Dermis microvascular lymphatic vessel endothelial cell (primary cell): ENCODE measurements around the gene EGR4. TPM values are rescaled to one million over a fixed set of nuclear protein-coding genes. Genes with fewer than 3 reads are reported as not detected.

Source experiments
- DNase-seq, 2 donors: peaks; one replicate each; pipeline versions ENCODE4 v3.0.0 to v3.0.0-alpha.2; 2010; ENCODE audit warnings: low read depth in 2 of 2
- total RNA-seq: library from RNA; depleted of rRNA; stranded (reverse); fragments of >200 nt; gene quantifications from 2 replicates; pipeline ENCODE4 v1.2.1, GENCODE V29; 2014

EGR4 gene
- total RNA-seq = not detected in 2 replicates

- DNase-seq = peak; percentile 45 to 66
Measured at GRCh38 chr2:73293534-73294171, at the start of gene EGR4. Gene EGR4 (minus strand): TSS chr2:73293548. CDS start chr2:73293317, 231 bp downstream.

- no peak for DNase-seq
Measured at GRCh38 chr2:73341039-73341438, 47.7 kb upstream of the EGR4 start.

GRCh38 chr2:73339201-73339600, 45.9 kb upstream of the EGR4 start:
- DNase-seq = no peak

DNA sequence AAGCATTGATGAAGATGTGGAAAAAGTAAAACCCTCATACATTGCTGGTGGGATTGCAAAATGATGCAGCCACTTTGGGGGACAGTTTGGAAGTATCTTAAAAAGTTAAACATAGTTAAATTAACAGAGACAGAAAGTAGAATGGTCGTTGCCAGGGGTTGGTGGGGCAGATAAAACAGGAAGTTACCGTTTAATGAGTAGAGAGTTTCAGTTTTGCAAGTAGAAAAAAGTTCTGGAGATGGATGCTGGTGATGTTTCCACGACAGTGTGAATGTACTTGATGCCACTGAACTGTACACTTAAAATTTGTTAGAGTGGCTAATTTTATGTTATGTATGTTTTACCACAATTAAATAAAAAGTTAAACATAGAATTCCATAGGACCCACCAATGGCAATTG, 44.5 kb upstream of the EGR4 start:
- no peak for DNase-seq

GRCh38 chr2:73334620-73335019, 41.3 kb upstream of the EGR4 start:
- DNase-seq = no peak

GRCh38 chr2:73334045-73334444, 40.7 kb upstream of the EGR4 start:
- DNase-seq = no peak

DNA sequence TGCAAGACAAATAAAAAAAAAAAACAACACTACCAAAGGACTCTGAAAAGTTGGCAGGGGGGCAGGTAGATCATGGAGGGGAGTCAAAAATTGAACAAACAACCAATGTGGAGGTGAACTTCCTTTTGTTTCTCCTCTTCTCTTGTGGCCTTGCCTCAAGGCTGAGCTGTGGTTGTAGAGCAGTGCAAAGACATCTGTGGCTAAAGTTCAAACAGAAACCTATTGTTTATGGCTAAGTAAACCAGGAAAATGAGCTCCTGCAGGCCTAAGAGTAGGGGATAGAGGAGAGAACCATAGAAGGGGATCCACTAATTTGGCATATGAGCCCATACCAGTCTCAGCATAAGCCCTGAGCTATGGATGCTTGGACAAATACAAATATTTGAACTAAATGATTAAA, 40.2 kb upstream of the EGR4 start:
- DNase-seq = no peak

DNA sequence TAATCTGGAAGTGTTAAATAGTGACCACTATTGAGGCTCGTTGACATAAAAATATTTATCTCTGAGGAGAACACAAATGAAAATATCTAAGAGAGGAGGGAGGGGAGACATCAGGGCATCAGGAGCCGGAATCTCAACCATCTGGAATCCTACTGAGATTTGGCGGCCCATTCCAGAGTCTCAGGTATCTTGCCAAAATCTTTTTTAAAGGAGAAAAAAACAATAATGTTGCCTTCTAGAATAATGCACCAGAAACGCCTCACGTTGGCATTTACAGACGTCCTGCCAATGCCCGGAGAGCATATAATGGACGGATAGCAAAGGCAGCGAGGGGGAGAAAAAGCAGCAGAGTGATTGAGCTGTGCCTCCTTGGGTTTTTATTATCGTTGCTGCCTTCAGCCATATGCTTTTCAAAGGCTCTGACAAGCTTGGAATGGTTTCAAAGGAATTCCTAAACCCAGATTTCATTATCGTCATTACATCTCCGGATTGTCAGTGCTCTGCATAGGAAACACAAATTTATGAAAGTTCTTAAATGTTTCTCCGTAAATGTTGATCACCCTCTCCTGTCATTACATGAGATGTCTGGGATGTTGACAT, 30.9 kb upstream of the EGR4 start:
- DNase-seq = no peak

DNA sequence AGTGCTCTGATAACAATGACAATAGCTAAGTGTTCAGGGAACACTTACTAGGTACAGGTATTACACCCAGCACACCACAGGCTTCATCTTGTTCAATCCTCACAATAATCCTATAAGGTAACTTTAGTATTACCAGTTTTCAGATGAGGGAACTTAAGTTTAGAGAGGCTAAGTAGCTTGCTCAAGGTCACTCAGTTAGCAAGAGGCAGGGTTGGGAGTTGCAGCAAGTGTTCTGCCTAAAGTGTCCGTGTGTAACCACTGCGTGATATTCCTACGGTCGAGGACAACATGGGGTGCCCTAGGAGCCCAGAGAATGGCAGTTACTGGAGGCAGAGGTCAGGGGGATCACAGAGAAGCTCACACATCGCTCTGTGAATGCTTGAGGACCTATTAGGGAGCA, 30.2 kb upstream of the EGR4 start:
- no peak for DNase-seq

- no peak for DNase-seq
Measured at GRCh38 chr2:73314441-73314840, 21.1 kb upstream of the EGR4 start.

DNA sequence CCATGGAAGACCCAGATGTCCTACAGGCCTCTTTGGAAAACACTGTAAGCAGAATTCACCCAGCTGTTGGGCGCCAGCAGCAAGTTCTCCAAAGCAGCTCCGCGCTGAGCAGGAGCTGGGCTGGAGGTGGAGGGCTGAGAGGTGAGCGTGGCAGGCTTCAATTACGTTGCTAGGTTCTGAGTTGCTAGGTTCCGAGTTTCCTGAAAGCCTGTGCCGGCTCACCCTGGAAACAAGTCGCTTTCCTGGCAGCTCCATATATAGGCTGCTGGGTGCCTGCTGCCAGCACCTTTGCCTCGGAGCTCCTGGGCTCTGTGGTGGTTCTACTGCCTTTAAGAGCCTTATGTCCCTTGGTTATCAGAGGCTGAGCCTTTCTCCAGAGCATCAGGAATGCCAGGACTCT, 14.4 kb upstream of the EGR4 start:
- DNase-seq = no peak

DNA sequence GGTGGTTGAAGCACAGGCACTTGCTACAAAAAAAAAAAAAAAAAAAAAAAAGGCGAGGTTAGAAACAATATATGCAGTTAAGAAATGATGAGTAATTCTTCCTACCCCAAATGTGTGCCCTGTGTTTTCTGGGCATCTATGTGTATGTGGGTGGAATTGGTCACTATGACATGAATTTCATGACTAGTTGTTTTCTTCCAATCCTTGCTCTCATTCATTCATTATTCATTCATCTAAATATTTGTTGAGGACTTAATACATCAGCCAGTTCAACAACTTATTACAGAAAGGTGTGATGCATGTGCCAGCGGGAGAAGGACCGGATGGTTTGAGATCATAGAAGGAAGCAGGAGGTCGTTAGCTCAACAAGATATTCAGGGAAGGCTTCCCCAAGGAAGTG, 8.3 kb upstream of the EGR4 start:
- no peak for DNase-seq

- DNase-seq = no peak
Measured at GRCh38 chr2:73300926-73301325, 7.6 kb upstream of the EGR4 start.

- DNase-seq = no peak
Measured at GRCh38 chr2:73297586-73297985, 4.2 kb upstream of the EGR4 start.

- DNase-seq = no peak
Measured at GRCh38 chr2:73297151-73297559, 3.8 kb upstream of the EGR4 start.

DNA sequence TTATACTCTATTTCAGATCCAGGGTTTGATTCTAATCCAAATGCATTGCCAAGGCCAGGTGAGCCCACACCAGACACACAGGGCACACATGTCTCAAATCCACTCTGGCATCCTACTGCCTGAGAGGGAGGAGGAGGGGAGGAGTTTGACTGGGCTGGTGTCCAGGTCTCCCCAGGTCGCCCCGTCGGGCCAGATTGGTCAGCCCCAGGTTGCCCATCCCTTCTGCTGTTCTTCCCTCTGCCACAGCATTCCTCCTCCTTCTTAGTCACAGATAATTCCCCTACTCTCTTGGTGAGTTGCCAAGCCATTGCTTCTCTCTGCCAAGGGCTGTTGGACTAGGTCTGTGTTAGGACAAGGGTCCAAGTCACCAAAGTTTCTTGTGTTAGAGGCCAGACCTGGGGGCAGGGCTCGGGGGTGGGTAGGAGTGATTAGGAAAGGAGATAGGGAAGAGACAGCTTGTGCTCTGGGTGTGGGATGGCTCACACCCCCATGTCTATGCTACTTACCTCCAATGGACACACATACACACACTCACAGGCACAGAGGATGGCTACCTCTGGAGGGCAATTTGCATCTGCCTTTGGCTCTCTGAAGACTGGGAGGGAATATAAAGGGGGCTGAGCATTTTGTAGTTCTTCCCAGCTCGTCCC, 2.5 kb upstream of the EGR4 start:
- DNase-seq = no peak

- no peak for DNase-seq
Measured at GRCh38 chr2:73294239-73294638, 891 bp upstream of the EGR4 start.

- no peak for DNase-seq
Measured at GRCh38 chr2:73292906-73293533, 328 bp downstream of the EGR4 start.

GRCh38 chr2:73292316-73292905, 937 bp downstream of the EGR4 start:
- no peak for DNase-seq

DNA sequence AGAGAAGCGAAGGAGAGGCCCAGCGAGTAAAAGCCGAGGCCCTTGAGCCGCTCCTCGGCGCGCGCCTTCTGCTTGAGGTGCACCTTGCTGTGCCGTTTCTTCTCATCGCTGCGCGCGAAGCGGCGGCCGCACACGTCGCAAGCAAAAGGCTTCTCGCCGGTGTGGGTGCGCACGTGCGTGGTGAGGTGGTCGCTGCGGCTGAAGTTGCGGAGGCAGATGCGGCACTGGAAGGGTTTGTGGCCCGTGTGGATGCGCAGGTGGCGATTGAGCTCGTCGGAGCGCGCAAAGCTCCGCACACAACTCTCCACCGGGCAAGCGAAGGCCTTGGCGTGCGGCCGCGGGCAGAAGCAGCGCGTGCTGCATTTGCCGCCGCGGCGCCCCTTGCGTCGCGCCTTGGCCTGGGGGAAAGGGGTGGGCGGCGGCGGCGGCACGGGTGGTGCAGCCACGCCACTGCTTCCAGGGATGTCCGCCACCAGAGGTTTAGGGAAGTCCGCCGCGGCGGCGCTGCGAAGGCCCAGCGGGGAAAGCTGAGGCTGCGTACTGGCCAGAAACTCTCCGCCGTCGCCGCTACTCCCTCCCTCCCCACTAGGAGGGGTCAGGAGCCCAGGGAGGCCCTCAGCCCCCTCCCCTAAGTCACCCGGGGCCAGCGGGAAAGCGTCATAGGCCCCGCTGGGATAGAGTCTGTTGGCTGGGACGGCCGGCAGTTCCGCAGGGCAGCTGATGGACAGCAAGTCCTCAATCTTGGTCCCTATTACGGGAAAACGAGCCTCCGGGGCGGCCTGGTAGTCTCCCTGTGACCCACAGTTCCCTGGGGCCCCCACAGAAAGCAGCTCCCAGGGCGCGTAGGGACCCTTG, 1.7 kb downstream of the EGR4 start:
- no peak for DNase-seq

DNA sequence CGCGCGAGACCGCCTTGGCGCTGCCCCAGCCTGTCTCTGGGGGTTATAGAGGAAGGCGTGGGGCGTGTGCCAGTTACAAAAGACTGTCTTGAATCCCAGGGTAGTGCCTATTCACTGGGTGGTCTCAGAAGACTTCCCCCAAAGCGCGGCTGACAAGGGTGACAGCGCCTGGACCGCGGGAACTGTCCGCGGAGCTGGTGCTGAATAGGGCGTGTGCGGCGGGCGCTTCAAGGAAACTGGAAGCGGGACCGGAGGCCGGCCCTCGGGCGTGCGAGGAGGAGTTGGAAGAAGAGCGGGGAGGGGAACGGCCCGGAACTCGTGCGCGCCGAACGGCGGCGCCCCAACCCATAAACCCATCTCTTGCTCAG, 2.3 kb downstream of the EGR4 start:
- peak; percentile 10 to 62 for DNase-seq
